Gastrocnemius medialis (tissue), 4 donors: ENCODE data around the gene STRIP1. TPM values are rescaled to one million over a fixed set of nuclear protein-coding genes. Genes with fewer than 3 reads are reported as not detected.

Experiments
- ATAC-seq, 2 donors: fragments of 150-250 bp; one replicate each; pipeline ENCODE4 v1.9.1; 2016
- DNase-seq, 2 donors: peaks; one replicate each; pipeline ENCODE4 v3.0.0-alpha.2; 2019
- H3K27ac ChIP-seq, 4 donors: fragments of 200-600 bp; sonication (generic); 1 replicate in 1 of 4; 2 replicates in 3 of 4; pipeline ENCODE4 v1.5.1; 2016 to 2018; ENCODE audit warnings: mild to moderate bottlenecking in 2 of 4, moderate library complexity in 1 of 4
- H3K27me3 ChIP-seq, 3 donors: fragments of 200-600 bp; sonication (generic) in 2 of 3; 1 replicate in 1 of 3; 2 replicates in 2 of 3; pipeline versions ENCODE4 v1.5.1 to v1.6.0; 2016 to 2019; ENCODE audit warnings: mild to moderate bottlenecking in 1 of 3, moderate library complexity in 1 of 3
- H3K36me3 ChIP-seq, 2 donors: fragments of 200-600 bp; sonication (generic) in 1 of 2; one replicate each; pipeline ENCODE4 v1.5.1; 2017 to 2018
- H3K4me1 ChIP-seq, 2 donors: fragments of 200-600 bp; sonication (generic) in 1 of 2; one replicate each; pipeline ENCODE4 v1.5.1; 2016 to 2017; ENCODE audit warnings: mild to moderate bottlenecking in 2 of 2
- H3K4me3 ChIP-seq, 4 donors: fragments of 200-600 bp; sonication (generic) in 3 of 4; 1 replicate in 1 of 4; 2 replicates in 3 of 4; pipeline ENCODE4 v1.5.1; 2016 to 2019; ENCODE audit warnings: mild to moderate bottlenecking in 2 of 4
- H3K9me3 ChIP-seq, 3 donors: fragments of 200-600 bp; sonication (generic) in 2 of 3; 1 replicate in 1 of 3; 2 replicates in 2 of 3; pipeline ENCODE4 v1.5.1; 2016 to 2019
- CTCF ChIP-seq, 5 experiments: fragments of 450-650 bp in 3 of 5; fragments of 200-600 bp in 2 of 5; sonication (generic) in 2 of 5; IDR thresholded peaks in 4 of 5; conservative IDR thresholded peaks in 1 of 5; 1 replicate in 4 of 5; 2 replicates in 1 of 5; pipeline ENCODE4 v1.5.1; 2016 to 2019; ENCODE audit warnings: antibody characterized with exemption in 5 of 5, mild to moderate bottlenecking in 3 of 5, moderate library complexity in 3 of 5
- POLR2A ChIP-seq, 2 donors: fragments of 450-650 bp; IDR thresholded peaks; one replicate each; pipeline ENCODE4 v1.6.1; 2017; ENCODE audit warnings: antibody characterized with exemption in 2 of 2, mild to moderate bottlenecking in 2 of 2, moderate library complexity in 2 of 2
- in situ Hi-C, 4 donors: fragments of 200-750 bp; cut with MboI; loops; one replicate each; pipeline versions ENCODE4 v1.15.0 to v1.8.0; 2017; ENCODE audit warnings: low sequenced_read_pairs in 4 of 4
- intact Hi-C: fragments of 100-400 bp; cut with DNase I; formaldehyde crosslinking; loops from one replicate; pipeline ENCODE4 v1.15.1; 2023; ENCODE audit warnings: low total_unique reads
- total RNA-seq, 4 donors: library from RNA; depleted of rRNA; stranded (reverse); fragments of >200 nt; gene quantifications; one replicate each; pipeline versions ENCODE4 v1.1.0 to v1.2.3, GENCODE V29; 2016

STRIP1 gene
- total RNA-seq, 4 donors from 2014 or later, result 17.9 to 31.4 (median 20.7) TPM

GRCh38 chr1:110047463-110047862 is 13.0 kb downstream of the STRIP1 start:
- ATAC-seq, result no peak
- in situ Hi-C loops (loop anchor here in 1 of 4 donors (25.0 kb wide), 1 partner anchor 290 kb away; the partner anchor contains the start of gene RBM15), intact Hi-C loops (no loop called here)
- Histone ChIP-seq H3K36me3 (peaks cover 0 to 97% of the 10 kb centered on the region in 2 donors), H3K27me3 (no peaks in the 10 kb centered on the region), H3K27ac (no peak overlapping the region), H3K4me1 (peaks cover 4 to 29% of the 10 kb centered on the region in 2 donors), H3K4me3 (no peak overlapping the region), H3K9me3 (no peaks in the 10 kb centered on the region)
- no peak for DNase-seq
- no peak for TF ChIP-seq POLR2A (IDR thresholded peaks at IDR 0.05)
- TF ChIP-seq CTCF (IDR thresholded peaks at IDR 0.05 in 4 of 5, conservative IDR thresholded peaks at IDR 0.05 in 1 of 5), result no peak

- Histone ChIP-seq H3K36me3 (peaks cover 0 to 97% of the 10 kb centered on the region in 2 donors), H3K4me1 (peaks cover 4 to 29% of the 10 kb centered on the region in 2 donors), H3K27ac (peak overlapping the region in 2 of 4 donors; percentile 17 to 39), H3K9me3 (no peaks in the 10 kb centered on the region), H3K27me3 (no peaks in the 10 kb centered on the region), H3K4me3 (no peak overlapping the region)
- no peak for TF ChIP-seq POLR2A (IDR thresholded peaks at IDR 0.05)
- no peak for TF ChIP-seq CTCF (IDR thresholded peaks at IDR 0.05 in 4 of 5, conservative IDR thresholded peaks at IDR 0.05 in 1 of 5)
- intact Hi-C loops (no loop called here), in situ Hi-C loops (loop anchor here in 1 of 4 donors (25.0 kb wide), 1 partner anchor 289 kb away; the partner anchor contains the start of gene RBM15)
- DNase-seq (no peak), ATAC-seq (peak in 1 of 2 donors; percentile 35)
These were observed 13.8 kb downstream of the STRIP1 start for GRCh38 chr1:110048240-110048639.

GRCh38 chr1:110048923-110049601 is 14.6 kb downstream of the STRIP1 start:
- H3K9me3 ChIP-seq, result no peaks in the 10 kb centered on the region
- no peak for ATAC-seq
- no peaks in the 10 kb centered on the region for H3K27me3 ChIP-seq
- peaks cover 4 to 30% of the 10 kb centered on the region in 2 donors for H3K4me1 ChIP-seq
- H3K36me3 ChIP-seq, result peaks cover 0 to 97% of the 10 kb centered on the region in 2 donors
- in situ Hi-C loops, result loop anchor here in 1 of 4 donors (25.0 kb wide), 1 partner anchor 288 kb away; the partner anchor contains the start of gene RBM15
- H3K4me3 ChIP-seq, result no peak overlapping the region
- intact Hi-C loops, result no loop called here
- peak overlapping the region in 1 of 4 donors; percentile 54 for H3K27ac ChIP-seq
- TF ChIP-seq POLR2A (IDR thresholded peaks at IDR 0.05) (no peak), CTCF (IDR thresholded peaks at IDR 0.05 in 4 of 5, conservative IDR thresholded peaks at IDR 0.05 in 1 of 5) (no peak)
- no peak for DNase-seq

- no peak for ATAC-seq
- Histone ChIP-seq H3K4me1 (peaks cover 4 to 33% of the 10 kb centered on the region in 2 donors), H3K27ac (peak overlapping the region in 2 of 4 donors; percentile 18 to 54), H3K9me3 (no peaks in the 10 kb centered on the region), H3K27me3 (no peaks in the 10 kb centered on the region), H3K36me3 (peaks cover 0 to 97% of the 10 kb centered on the region in 2 donors), H3K4me3 (no peak overlapping the region)
- DNase-seq, result no peak
- intact Hi-C loops, result no loop called here
- no peak for TF ChIP-seq CTCF (IDR thresholded peaks at IDR 0.05 in 4 of 5, conservative IDR thresholded peaks at IDR 0.05 in 1 of 5)
- no peak for TF ChIP-seq POLR2A (IDR thresholded peaks at IDR 0.05)
- in situ Hi-C loops, result loop anchor here (5.0 to 25.0 kb wide), 3 partner anchors 55 to 287 kb away; partner anchors contain the start of gene RBM15 (in 1 of the 4)
These were observed 15.6 kb downstream of the STRIP1 start for GRCh38 chr1:110049801-110050601.
